ENCODE measurements around the gene APOBEC3H.

- TF ChIP-seq CTCF (IDR thresholded peaks at IDR 0.05 in 8 of 11, conservative IDR thresholded peaks at IDR 0.05 in 3 of 11) (no peak), POLR2A (IDR thresholded peaks at IDR 0.05) (no peak), POLR2AphosphoS5 (IDR thresholded peaks at IDR 0.05) (no peak)
These were observed 49.4 kb downstream of the APOBEC3H start for GRCh38 chr22:39146256-39147101.
